Panc1 (cell line): ENCODE measurements around the gene MSH2. TPM values are rescaled to one million over a fixed set of nuclear protein-coding genes. Genes with fewer than 3 reads are reported as not detected.

Experiments used
- ATAC-seq: fragments of 200-7000 bp; cut with Tn5 transposase; 2 replicates; pipeline ENCODE4 v1.9.1; 2020; ENCODE audit warnings: mild to moderate bottlenecking, moderate library complexity
- BruUV-seq: library from RNA; stranded (reverse); fragments of 400-500 nt; replicated peaks from 2 replicates; lab custom pipeline; 2021; lab: Mats Ljungman, UMichigan
- CTCF ChIA-PET: fragments of 300-600 bp; sonication (Branson Sonifier 250); formaldehyde crosslinking; loops from one replicate; lab custom pipeline; 2022; ENCODE audit warnings: antibody characterized with exemption; lab: Charles Lee
- POLR2A ChIA-PET: fragments of 300-600 bp; sonication (Branson Sonifier 250); formaldehyde crosslinking; loops from one replicate; lab custom pipeline; 2022; ENCODE audit warnings: antibody characterized with exemption; lab: Charles Lee
- DNase-seq: peaks from one replicate; pipeline ENCODE4 v3.0.0-alpha.2; 2010; ENCODE audit warnings: low read depth, low spot score
- H3K27ac ChIP-seq: 2 replicates; pipeline ENCODE4 v1.5.1; 2011; ENCODE audit warnings: mild to moderate bottlenecking, low read length, inconsistent platforms
- H3K27me3 ChIP-seq: fragments of 200-500 bp; sonication (Bioruptor generic); 2 replicates; pipeline ENCODE4 v1.6.0; 2014; ENCODE audit warnings: low read length, inconsistent platforms; ENCODE audit not compliant: control insufficient read depth, insufficient read depth
- H3K36me3 ChIP-seq: fragments of 200-500 bp; sonication (Bioruptor generic); 2 replicates; pipeline ENCODE4 v1.5.1; 2014; ENCODE audit warnings: inconsistent platforms, mild to moderate bottlenecking, low read length, moderate library complexity; ENCODE audit not compliant: control insufficient read depth, insufficient read depth
- H3K4me1 ChIP-seq: 2 replicates; pipeline ENCODE4 v1.5.1; 2011; ENCODE audit warnings: inconsistent platforms, mild to moderate bottlenecking, low read length, moderate library complexity; ENCODE audit not compliant: control insufficient read depth, insufficient read depth
- H3K4me3 ChIP-seq, 2 experiments: 2 replicates each; pipeline ENCODE4 v1.5.1; 2011 to 2012; ENCODE audit warnings: low read depth in 2 of 2, low read length in 2 of 2, mild to moderate bottlenecking in 2 of 2, inconsistent platforms in 1 of 2, moderate library complexity in 1 of 2
- H3K9me3 ChIP-seq: fragments of 200-500 bp; sonication (Bioruptor generic); 2 replicates; pipeline ENCODE4 v1.5.1; 2014; ENCODE audit warnings: low read depth, mild to moderate bottlenecking, inconsistent platforms, low read length, moderate library complexity; ENCODE audit not compliant: control insufficient read depth, insufficient read depth
- CTCF ChIP-seq: fragments of 450-650 bp; IDR thresholded peaks from 2 replicates; pipeline ENCODE4 v1.5.1; 2017; ENCODE audit warnings: mild to moderate bottlenecking
- POLR2AphosphoS5 ChIP-seq: IDR thresholded peaks from 2 replicates; pipeline ENCODE4 v1.6.1; 2012; ENCODE audit warnings: mild to moderate bottlenecking, low read depth, low read length, moderate library complexity
- REST ChIP-seq, 2 experiments: IDR thresholded peaks; 2 replicates each; pipeline ENCODE4 v1.6.1; 2011 to 2012; ENCODE audit warnings: low read depth in 2 of 2, control low read depth in 1 of 2, low read length in 1 of 2, mild to moderate bottlenecking in 1 of 2, moderate library complexity in 1 of 2; ENCODE audit not compliant: insufficient read depth in 1 of 2
- SIN3A ChIP-seq: IDR thresholded peaks from 2 replicates; pipeline ENCODE4 v1.6.1; 2012; ENCODE audit warnings: low read depth, mild to moderate bottlenecking, low read length, moderate library complexity, borderline replicate concordance; ENCODE audit not compliant: insufficient read depth
- TCF7L2 ChIP-seq: IDR thresholded peaks from 2 replicates; pipeline ENCODE4 v1.6.1; 2011; ENCODE audit warnings: mild to moderate bottlenecking, low read depth, low read length, inconsistent platforms
- in situ Hi-C: cut with HindIII; loops from 2 replicates; pipeline ENCODE4 v1.10.0; 2016; ENCODE audit warnings: low sequenced_read_pairs, low pct_unique_long_range_greater_than_20kb
- intact Hi-C: fragments of 100-400 bp; cut with micrococcal nuclease; formaldehyde crosslinking; loops from one replicate; pipeline ENCODE4 v1.10.0; 2022; ENCODE audit not compliant: unreplicated experiment
- total RNA-seq: library from RNA; stranded (reverse); gene quantifications from one replicate; pipeline ENCODE4 v1.2.1, GENCODE V29; 2021; ENCODE audit not compliant: unreplicated experiment

MSH2 gene
- total RNA-seq, 1 experiment from 2014 or later = 72.2 TPM

- intact Hi-C loops = no loop called here
- H3K4me1 ChIP-seq = peaks cover 8% of the 10 kb centered on the region; the same call in 1 of the 2 replicates
- no peak overlapping the region for H3K27ac ChIP-seq
- DNase-seq = no peak
- POLR2A ChIA-PET = no interaction called here
- no peaks in the 10 kb centered on the region for H3K27me3 ChIP-seq
- no peak for ATAC-seq
- no TSS peak for BruUV-seq
- no peaks in the 10 kb centered on the region; the same call in 1 of the 2 replicates for H3K36me3 ChIP-seq
- TF ChIP-seq CTCF (no peak), SIN3A (no peak), REST (IDR thresholded peaks at IDR 0.05; ENCODE audit: insufficient read depth in 1 of 2, low read depth in 2 of 2, low read length in 1 of 2) (no peak), TCF7L2 (no peak), POLR2AphosphoS5 (no peak)
- H3K4me3 ChIP-seq = no peak overlapping the region
- H3K9me3 ChIP-seq = no peaks in the 10 kb centered on the region
- in situ Hi-C loops = no loop called here
- CTCF ChIA-PET = no interaction called here
These were observed 82.9 kb downstream of the MSH2 start for GRCh38 chr2:47485751-47486300.

- intact Hi-C loops (no loop called here), in situ Hi-C loops (no loop called here)
- H3K27ac ChIP-seq = no peak overlapping the region
- H3K4me3 ChIP-seq = no peak overlapping the region
- DNase-seq (no peak), ATAC-seq (no peak)
- ChIA-PET CTCF (no interaction called here), POLR2A (no interaction called here)
- H3K9me3 ChIP-seq = no peaks in the 10 kb centered on the region
- no TSS peak for BruUV-seq
- TF ChIP-seq POLR2AphosphoS5 (no peak), TCF7L2 (no peak), REST (IDR thresholded peaks at IDR 0.05; ENCODE audit: insufficient read depth in 1 of 2, low read depth in 2 of 2, low read length in 1 of 2) (no peak), CTCF (no peak), SIN3A (no peak)
- peaks cover 8% of the 10 kb centered on the region; the same call in 1 of the 2 replicates for H3K4me1 ChIP-seq
- H3K27me3 ChIP-seq = no peaks in the 10 kb centered on the region
- H3K36me3 ChIP-seq = no peaks in the 10 kb centered on the region; the same call in 1 of the 2 replicates
These were observed 84.0 kb downstream of the MSH2 start for GRCh38 chr2:47486841-47487497.
